ENCODE data around the gene LACTB.

DNA sequence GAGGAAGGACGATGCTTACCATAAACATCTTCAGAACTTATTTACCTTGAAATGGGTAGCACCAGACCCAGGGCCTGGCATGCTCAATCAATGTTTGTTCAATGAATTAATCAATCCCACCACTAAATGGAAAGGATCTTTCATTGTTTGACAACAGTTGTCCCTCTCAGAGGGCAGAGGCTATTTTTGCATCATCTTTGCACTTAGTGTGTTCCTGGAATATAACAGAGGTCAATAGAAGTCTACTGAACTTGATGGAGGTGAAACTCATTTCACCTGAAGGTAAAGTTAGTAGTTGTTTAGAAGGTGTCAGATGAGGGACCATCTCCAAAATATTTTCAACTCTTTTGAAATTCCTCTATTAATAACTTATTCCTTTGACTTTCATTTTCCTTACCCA, 36.9 kb upstream of the LACTB start:
- TF ChIP-seq EZH2phosphoT487 (IDR thresholded peaks at IDR 0.05; ENCODE audit: unreplicated experiment) (no peak), EZH2 (IDR thresholded peaks at IDR 0.05; ENCODE audit: low read depth, unreplicated experiment) (no peak), CREB1 (CRISPR knock-in tag; IDR thresholded peaks at IDR 0.05; ENCODE audit: low read depth) (no peak), POLR2AphosphoS5 (IDR thresholded peaks at IDR 0.05; ENCODE audit: low read depth) (no peak), ZNF331 (CRISPR knock-in tag; IDR thresholded peaks at IDR 0.05; ENCODE audit: low read depth) (no peak), ZNF114 (CRISPR knock-in tag; IDR thresholded peaks at IDR 0.05) (no peak), JUNB (IDR thresholded peaks at IDR 0.05; ENCODE audit: unreplicated experiment) (no peak), STAT1 (IDR thresholded peaks at IDR 0.05; ENCODE audit: unreplicated experiment) (no peak), NANOG (IDR thresholded peaks at IDR 0.05; ENCODE audit: borderline replicate concordance) (no peak)
- TF ChIP-seq, protein P1, sequence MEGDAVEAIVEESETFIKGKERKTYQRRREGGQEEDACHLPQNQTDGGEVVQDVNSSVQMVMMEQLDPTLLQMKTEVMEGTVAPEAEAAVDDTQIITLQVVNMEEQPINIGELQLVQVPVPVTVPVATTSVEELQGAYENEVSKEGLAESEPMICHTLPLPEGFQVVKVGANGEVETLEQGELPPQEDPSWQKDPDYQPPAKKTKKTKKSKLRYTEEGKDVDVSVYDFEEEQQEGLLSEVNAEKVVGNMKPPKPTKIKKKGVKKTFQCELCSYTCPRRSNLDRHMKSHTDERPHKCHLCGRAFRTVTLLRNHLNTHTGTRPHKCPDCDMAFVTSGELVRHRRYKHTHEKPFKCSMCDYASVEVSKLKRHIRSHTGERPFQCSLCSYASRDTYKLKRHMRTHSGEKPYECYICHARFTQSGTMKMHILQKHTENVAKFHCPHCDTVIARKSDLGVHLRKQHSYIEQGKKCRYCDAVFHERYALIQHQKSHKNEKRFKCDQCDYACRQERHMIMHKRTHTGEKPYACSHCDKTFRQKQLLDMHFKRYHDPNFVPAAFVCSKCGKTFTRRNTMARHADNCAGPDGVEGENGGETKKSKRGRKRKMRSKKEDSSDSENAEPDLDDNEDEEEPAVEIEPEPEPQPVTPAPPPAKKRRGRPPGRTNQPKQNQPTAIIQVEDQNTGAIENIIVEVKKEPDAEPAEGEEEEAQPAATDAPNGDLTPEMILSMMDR (conservative IDR thresholded peaks at IDR 0.05; ENCODE audit: low read depth in 2 of 2): no peak
- TF ChIP-seq, protein P2, sequence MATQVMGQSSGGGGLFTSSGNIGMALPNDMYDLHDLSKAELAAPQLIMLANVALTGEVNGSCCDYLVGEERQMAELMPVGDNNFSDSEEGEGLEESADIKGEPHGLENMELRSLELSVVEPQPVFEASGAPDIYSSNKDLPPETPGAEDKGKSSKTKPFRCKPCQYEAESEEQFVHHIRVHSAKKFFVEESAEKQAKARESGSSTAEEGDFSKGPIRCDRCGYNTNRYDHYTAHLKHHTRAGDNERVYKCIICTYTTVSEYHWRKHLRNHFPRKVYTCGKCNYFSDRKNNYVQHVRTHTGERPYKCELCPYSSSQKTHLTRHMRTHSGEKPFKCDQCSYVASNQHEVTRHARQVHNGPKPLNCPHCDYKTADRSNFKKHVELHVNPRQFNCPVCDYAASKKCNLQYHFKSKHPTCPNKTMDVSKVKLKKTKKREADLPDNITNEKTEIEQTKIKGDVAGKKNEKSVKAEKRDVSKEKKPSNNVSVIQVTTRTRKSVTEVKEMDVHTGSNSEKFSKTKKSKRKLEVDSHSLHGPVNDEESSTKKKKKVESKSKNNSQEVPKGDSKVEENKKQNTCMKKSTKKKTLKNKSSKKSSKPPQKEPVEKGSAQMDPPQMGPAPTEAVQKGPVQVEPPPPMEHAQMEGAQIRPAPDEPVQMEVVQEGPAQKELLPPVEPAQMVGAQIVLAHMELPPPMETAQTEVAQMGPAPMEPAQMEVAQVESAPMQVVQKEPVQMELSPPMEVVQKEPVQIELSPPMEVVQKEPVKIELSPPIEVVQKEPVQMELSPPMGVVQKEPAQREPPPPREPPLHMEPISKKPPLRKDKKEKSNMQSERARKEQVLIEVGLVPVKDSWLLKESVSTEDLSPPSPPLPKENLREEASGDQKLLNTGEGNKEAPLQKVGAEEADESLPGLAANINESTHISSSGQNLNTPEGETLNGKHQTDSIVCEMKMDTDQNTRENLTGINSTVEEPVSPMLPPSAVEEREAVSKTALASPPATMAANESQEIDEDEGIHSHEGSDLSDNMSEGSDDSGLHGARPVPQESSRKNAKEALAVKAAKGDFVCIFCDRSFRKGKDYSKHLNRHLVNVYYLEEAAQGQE (IDR thresholded peaks at IDR 0.05; ENCODE audit: unreplicated experiment): no peak
- TF ChIP-seq, protein P3, sequence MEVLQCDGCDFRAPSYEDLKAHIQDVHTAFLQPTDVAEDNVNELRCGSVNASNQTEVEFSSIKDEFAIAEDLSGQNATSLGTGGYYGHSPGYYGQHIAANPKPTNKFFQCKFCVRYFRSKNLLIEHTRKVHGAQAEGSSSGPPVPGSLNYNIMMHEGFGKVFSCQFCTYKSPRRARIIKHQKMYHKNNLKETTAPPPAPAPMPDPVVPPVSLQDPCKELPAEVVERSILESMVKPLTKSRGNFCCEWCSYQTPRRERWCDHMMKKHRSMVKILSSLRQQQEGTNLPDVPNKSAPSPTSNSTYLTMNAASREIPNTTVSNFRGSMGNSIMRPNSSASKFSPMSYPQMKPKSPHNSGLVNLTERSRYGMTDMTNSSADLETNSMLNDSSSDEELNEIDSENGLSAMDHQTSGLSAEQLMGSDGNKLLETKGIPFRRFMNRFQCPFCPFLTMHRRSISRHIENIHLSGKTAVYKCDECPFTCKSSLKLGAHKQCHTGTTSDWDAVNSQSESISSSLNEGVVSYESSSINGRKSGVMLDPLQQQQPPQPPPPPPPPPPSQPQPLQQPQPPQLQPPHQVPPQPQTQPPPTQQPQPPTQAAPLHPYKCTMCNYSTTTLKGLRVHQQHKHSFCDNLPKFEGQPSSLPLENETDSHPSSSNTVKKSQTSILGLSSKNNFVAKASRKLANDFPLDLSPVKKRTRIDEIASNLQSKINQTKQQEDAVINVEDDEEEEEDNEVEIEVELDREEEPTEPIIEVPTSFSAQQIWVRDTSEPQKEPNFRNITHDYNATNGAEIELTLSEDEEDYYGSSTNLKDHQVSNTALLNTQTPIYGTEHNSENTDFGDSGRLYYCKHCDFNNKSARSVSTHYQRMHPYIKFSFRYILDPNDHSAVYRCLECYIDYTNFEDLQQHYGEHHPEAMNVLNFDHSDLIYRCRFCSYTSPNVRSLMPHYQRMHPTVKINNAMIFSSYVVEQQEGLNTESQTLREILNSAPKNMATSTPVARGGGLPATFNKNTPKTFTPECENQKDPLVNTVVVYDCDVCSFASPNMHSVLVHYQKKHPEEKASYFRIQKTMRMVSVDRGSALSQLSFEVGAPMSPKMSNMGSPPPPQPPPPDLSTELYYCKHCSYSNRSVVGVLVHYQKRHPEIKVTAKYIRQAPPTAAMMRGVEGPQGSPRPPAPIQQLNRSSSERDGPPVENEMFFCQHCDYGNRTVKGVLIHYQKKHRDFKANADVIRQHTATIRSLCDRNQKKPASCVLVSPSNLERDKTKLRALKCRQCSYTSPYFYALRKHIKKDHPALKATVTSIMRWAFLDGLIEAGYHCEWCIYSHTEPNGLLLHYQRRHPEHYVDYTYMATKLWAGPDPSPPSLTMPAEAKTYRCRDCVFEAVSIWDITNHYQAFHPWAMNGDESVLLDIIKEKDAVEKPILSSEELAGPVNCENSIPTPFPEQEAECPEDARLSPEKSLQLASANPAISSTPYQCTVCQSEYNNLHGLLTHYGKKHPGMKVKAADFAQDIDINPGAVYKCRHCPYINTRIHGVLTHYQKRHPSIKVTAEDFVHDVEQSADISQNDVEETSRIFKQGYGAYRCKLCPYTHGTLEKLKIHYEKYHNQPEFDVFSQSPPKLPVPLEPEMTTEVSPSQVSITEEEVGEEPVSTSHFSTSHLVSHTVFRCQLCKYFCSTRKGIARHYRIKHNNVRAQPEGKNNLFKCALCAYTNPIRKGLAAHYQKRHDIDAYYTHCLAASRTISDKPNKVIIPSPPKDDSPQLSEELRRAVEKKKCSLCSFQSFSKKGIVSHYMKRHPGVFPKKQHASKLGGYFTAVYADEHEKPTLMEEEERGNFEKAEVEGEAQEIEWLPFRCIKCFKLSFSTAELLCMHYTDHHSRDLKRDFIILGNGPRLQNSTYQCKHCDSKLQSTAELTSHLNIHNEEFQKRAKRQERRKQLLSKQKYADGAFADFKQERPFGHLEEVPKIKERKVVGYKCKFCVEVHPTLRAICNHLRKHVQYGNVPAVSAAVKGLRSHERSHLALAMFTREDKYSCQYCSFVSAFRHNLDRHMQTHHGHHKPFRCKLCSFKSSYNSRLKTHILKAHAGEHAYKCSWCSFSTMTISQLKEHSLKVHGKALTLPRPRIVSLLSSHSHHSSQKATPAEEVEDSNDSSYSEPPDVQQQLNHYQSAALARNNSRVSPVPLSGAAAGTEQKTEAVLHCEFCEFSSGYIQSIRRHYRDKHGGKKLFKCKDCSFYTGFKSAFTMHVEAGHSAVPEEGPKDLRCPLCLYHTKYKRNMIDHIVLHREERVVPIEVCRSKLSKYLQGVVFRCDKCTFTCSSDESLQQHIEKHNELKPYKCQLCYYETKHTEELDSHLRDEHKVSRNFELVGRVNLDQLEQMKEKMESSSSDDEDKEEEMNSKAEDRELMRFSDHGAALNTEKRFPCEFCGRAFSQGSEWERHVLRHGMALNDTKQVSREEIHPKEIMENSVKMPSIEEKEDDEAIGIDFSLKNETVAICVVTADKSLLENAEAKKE (CRISPR knock-in tag; IDR thresholded peaks at IDR 0.05): no peak
- TF ChIP-seq, protein P4, sequence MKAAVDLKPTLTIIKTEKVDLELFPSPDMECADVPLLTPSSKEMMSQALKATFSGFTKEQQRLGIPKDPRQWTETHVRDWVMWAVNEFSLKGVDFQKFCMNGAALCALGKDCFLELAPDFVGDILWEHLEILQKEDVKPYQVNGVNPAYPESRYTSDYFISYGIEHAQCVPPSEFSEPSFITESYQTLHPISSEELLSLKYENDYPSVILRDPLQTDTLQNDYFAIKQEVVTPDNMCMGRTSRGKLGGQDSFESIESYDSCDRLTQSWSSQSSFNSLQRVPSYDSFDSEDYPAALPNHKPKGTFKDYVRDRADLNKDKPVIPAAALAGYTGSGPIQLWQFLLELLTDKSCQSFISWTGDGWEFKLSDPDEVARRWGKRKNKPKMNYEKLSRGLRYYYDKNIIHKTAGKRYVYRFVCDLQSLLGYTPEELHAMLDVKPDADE (IDR thresholded peaks at IDR 0.05): no peak

All from GM23338 (cell line).